Measurements from ENCODE around the gene TMEM164. TPM values are rescaled to one million over a fixed set of nuclear protein-coding genes. Genes with fewer than 3 reads are reported as not detected.

Gene TMEM164
- total and polyA plus RNA-seq, 7 experiments from 2014 or later, result 0.92 to 30.1 (median 17.5) TPM

DNA sequence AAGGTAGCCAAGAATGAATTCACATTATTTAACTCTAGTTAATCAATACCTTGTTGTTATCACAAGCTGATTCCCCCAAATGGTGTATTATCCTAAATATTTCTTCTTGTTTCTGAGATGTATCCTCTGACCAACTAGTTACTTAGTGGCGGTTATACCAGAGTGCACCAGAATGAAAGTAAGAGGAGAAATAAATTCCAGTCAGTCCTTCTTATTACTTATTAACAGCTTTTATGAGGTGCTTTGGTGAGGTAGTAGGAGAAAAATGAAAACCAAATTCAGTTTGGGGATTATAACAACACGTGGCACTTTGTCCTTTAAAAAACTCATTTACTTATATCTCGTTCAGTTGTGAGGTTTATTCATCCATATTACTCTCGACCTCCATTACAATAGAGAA lies 213.1 kb downstream of the TMEM164 start:
- intact Hi-C loops (cut with micrococcal nuclease), result loop anchor here in 1 of 2 donors (2.0 kb wide), 1 partner anchor 21 kb away; no protein-coding TSS in a partner anchor
- CTCF ChIA-PET, result no interaction called here

DNA sequence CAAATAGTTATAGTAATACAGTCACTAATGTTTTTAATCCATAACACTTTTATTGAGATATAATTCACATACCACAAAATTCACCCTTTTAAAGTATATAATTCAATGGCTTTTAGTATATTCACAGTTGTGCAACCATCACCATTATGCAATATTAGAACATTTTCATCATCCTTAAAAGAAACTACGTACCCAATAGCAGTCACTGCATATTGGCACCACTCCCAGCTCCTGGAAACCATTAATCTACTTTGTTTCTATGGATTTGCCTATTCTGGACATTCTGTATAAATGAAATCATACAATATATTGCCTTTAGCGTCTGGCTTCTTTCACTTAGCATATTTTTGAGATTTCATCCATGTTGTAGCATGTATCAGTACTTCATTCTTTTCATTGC lies 215.7 kb downstream of the TMEM164 start:
- intact Hi-C loops (cut with micrococcal nuclease), result no loop called here
- Histone ChIP-seq H3K9me3 (ENCODE audit: control insufficient read depth in 2 of 3, low read length in 3 of 3) (no peaks in the 10 kb centered on the region), H3K27me3 (ENCODE audit: control insufficient read depth in 2 of 2, insufficient read depth in 2 of 2, low read length in 2 of 2) (no peaks in the 10 kb centered on the region), H3K4me1 (ENCODE audit: control insufficient read depth in 2 of 2, insufficient read depth in 2 of 2, low read length in 2 of 2) (peaks cover 2 to 8% of the 10 kb centered on the region in 2 donors), H3K4me3 (ENCODE audit: low read length) (no peak overlapping the region), H3K36me3 (ENCODE audit: control insufficient read depth in 2 of 3, insufficient read depth in 3 of 3, low read length in 3 of 3) (no peaks in the 10 kb centered on the region), H3K27ac (ENCODE audit: low read depth, low read length) (no peak overlapping the region)
- Mint-ChIP-seq H3K4me1 (peaks cover 7 to 45% (median 29%) of the 10 kb centered on the region in 7 donors), H3K27ac (peak overlapping the region in 1 of 9 donors; percentile 45), H3K27me3 (no peaks in the 10 kb centered on the region), H3K4me3 (no peak overlapping the region), H3K36me3 (peaks cover 0 to 11% (median 4%) of the 10 kb centered on the region in 5 donors), H3K9me3 (no peaks in the 10 kb centered on the region)
- ATAC-seq (no peak), DNase-seq (no peak)
- POLR2A ChIA-PET, result interaction anchor here (2.1 kb wide), 1 partner anchor 99 kb away, joined by 4 read pairs; the partner anchor contains the start of gene AMMECR1
- CTCF ChIA-PET, result no interaction called here

More for the DNA sequence above, 213.1 kb downstream of the TMEM164 start:
- H3K36me3 ChIP-seq (ENCODE audit: control insufficient read depth in 2 of 3, insufficient read depth in 3 of 3, low read length in 3 of 3), result no peaks in the 10 kb centered on the region
- H3K4me1 ChIP-seq (ENCODE audit: control insufficient read depth in 2 of 2, insufficient read depth in 2 of 2, low read length in 2 of 2), result peaks cover 0 to 8% of the 10 kb centered on the region in 2 donors
- POLR2A ChIA-PET, result interaction anchor here (1.2 kb wide), 1 partner anchor 101 kb away, joined by 5 read pairs; no protein-coding TSS in a partner anchor
- H3K4me1 Mint-ChIP-seq, result peaks cover 7 to 41% (median 26%) of the 10 kb centered on the region in 7 donors
- H3K27me3 ChIP-seq (ENCODE audit: control insufficient read depth in 2 of 2, insufficient read depth in 2 of 2, low read length in 2 of 2), result no peaks in the 10 kb centered on the region
- H3K27me3 Mint-ChIP-seq, result no peaks in the 10 kb centered on the region
- H3K27ac ChIP-seq (ENCODE audit: low read depth, low read length), result no peak overlapping the region
- H3K4me3 Mint-ChIP-seq, result no peak overlapping the region
- no peak overlapping the region for H3K27ac Mint-ChIP-seq
- H3K9me3 Mint-ChIP-seq, result no peaks in the 10 kb centered on the region
- H3K4me3 ChIP-seq (ENCODE audit: low read length), result no peak overlapping the region
- H3K36me3 Mint-ChIP-seq, result peaks cover 0 to 11% (median 4%) of the 10 kb centered on the region in 5 donors
- ATAC-seq, result no peak
- DNase-seq, result no peak
- H3K9me3 ChIP-seq (ENCODE audit: control insufficient read depth in 2 of 3, low read length in 3 of 3), result no peaks in the 10 kb centered on the region

DNA sequence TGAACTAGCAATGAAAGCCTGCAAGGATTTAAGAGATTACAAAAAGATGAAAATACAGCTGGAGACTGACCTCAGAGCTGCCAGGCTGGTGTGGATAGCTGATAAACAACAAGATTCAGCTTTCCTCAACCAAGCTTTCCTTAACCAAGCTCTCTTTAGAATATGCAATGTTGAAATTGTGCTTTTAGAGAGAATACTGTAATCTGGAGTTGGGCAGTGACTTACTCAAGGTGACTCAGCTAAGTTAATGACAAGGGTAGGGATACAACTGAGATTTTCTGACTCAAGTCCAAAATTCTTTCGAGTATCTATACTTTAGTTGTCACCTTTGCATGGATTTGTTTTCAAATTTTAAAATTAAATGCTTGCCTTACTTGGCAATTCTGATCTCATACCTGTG lies 217.0 kb downstream of the TMEM164 start:
- Histone ChIP-seq H3K27me3 (ENCODE audit: control insufficient read depth in 2 of 2, insufficient read depth in 2 of 2, low read length in 2 of 2) (no peaks in the 10 kb centered on the region), H3K4me3 (ENCODE audit: low read length) (no peak overlapping the region), H3K36me3 (ENCODE audit: control insufficient read depth in 2 of 3, insufficient read depth in 3 of 3, low read length in 3 of 3) (no peaks in the 10 kb centered on the region), H3K4me1 (ENCODE audit: control insufficient read depth in 2 of 2, insufficient read depth in 2 of 2, low read length in 2 of 2) (peaks cover 6 to 8% of the 10 kb centered on the region in 2 donors), H3K27ac (ENCODE audit: low read depth, low read length) (no peak overlapping the region), H3K9me3 (ENCODE audit: control insufficient read depth in 2 of 3, low read length in 3 of 3) (no peaks in the 10 kb centered on the region)
- ATAC-seq (no peak), DNase-seq (no peak)
- POLR2A ChIA-PET, result interaction anchor here (1.8 kb wide), 1 partner anchor 10 kb away, joined by 10 read pairs; no protein-coding TSS in a partner anchor
- CTCF ChIA-PET, result no interaction called here
- Mint-ChIP-seq H3K4me1 (peaks cover 9 to 45% (median 26%) of the 10 kb centered on the region in 7 donors), H3K9me3 (no peaks in the 10 kb centered on the region), H3K36me3 (peaks cover 0 to 11% (median 0%) of the 10 kb centered on the region in 5 donors), H3K27ac (peak overlapping the region in 2 of 9 donors; percentile 10 to 25), H3K27me3 (no peaks in the 10 kb centered on the region), H3K4me3 (no peak overlapping the region)
- intact Hi-C loops (cut with micrococcal nuclease), result loop anchor here in 1 of 2 donors (5.0 kb wide), 1 partner anchor 33 kb away; no protein-coding TSS in a partner anchor

DNA sequence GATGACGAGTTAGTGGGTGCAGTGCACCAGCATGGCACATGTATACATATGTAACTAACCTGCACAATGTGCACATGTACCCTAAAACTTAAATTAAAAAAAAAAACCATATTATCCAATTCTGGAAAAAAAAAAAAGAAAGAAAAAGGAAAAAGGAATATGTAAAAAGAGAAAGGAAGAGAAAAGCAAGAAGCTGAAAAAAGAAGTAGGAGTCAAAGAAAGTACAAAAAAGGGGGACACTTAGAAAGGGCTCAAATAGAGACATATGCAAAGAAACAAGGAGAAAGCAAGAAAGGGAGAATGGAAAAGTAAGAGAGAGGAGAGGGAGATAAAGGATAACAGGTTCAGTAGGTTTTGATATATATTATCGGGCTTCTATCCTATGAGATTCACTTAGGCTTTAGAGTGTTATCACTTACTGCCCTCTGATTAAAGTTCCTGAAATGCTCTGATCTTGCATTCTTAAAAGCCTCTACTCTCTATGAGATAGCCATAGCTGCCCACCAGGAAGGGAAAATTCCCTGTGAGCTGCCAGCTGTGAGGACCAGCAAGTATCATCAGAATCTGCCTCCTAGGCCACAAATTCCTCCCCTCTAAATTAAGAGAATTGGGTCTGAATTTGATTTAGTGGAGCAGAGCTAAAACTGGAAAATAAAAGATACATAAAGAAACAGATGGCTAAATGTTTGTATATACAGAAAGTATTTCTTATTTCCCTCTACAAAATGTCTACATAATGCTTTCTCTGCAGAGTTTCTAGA lies 219.8 kb downstream of the TMEM164 start:
- H3K27ac Mint-ChIP-seq, result peak overlapping the region in 1 of 9 donors; percentile 52

DNA sequence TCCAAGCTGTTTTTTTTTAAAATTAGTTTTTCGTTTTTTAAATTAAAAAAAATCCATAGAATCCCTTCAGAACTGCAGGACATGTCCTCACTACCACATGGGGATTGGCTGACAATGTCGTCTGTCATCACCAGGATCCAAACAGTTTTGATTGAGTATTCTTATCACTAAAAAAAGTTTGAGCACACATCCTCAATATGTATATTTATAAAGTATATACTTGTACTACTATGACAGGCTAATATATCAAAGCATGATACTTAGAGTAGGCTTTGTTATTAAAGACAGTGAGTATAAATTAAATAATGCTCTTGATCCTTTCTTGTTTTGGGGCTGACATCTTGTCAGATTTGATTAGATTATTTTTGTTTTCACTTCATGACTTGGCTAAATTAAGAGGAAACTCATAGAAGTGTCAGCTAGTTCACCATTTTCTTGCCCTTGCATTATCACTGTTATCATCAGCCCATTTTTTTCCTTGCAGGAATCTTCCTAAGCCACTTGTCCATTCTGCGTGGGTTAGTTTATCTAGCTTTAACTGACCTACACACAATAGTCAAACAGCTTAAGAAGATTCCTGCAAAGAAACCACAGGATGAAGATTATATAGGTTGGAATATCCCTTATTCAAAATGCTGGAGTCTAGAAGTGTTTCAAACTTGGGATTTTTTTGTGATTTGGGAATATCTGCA lies 222.2 kb downstream of the TMEM164 start:
- no peaks in the 10 kb centered on the region for H3K36me3 ChIP-seq (ENCODE audit: control insufficient read depth in 2 of 3, insufficient read depth in 3 of 3, low read length in 3 of 3)
- Mint-ChIP-seq H3K27ac (peak overlapping the region in 2 of 9 donors; percentile 19 to 59), H3K9me3 (peaks cover 0 to 2% (median 0%) of the 10 kb centered on the region in 11 donors), H3K36me3 (peaks cover 0 to 4% (median 2%) of the 10 kb centered on the region in 5 donors), H3K27me3 (no peaks in the 10 kb centered on the region), H3K4me3 (no peak overlapping the region), H3K4me1 (peaks cover 7 to 50% (median 24%) of the 10 kb centered on the region in 7 donors)
- peaks cover 6% of the 10 kb centered on the region in 2 donors for H3K4me1 ChIP-seq (ENCODE audit: control insufficient read depth in 2 of 2, insufficient read depth in 2 of 2, low read length in 2 of 2)
- no peak overlapping the region for H3K27ac ChIP-seq (ENCODE audit: low read depth, low read length)
- H3K27me3 ChIP-seq (ENCODE audit: control insufficient read depth in 2 of 2, insufficient read depth in 2 of 2, low read length in 2 of 2), result no peaks in the 10 kb centered on the region
- intact Hi-C loops (cut with micrococcal nuclease), result loop anchor here in 1 of 2 donors (5.0 kb wide), 2 partner anchors 38 to 42 kb away; no protein-coding TSS in a partner anchor
- ATAC-seq (no peak), DNase-seq (no peak)
- H3K4me3 ChIP-seq (ENCODE audit: low read length), result no peak overlapping the region
- no peaks in the 10 kb centered on the region for H3K9me3 ChIP-seq (ENCODE audit: control insufficient read depth in 2 of 3, low read length in 3 of 3)
- ChIA-PET CTCF (no interaction called here), POLR2A (no interaction called here)

More for the DNA sequence above, 219.8 kb downstream of the TMEM164 start:
- CTCF ChIA-PET, result no interaction called here
- Histone ChIP-seq H3K27ac (ENCODE audit: low read depth, low read length) (no peak overlapping the region), H3K9me3 (ENCODE audit: control insufficient read depth in 2 of 3, low read length in 3 of 3) (no peaks in the 10 kb centered on the region), H3K4me3 (ENCODE audit: low read length) (no peak overlapping the region), H3K36me3 (ENCODE audit: control insufficient read depth in 2 of 3, insufficient read depth in 3 of 3, low read length in 3 of 3) (no peaks in the 10 kb centered on the region), H3K4me1 (ENCODE audit: control insufficient read depth in 2 of 2, insufficient read depth in 2 of 2, low read length in 2 of 2) (peaks cover 1 to 6% of the 10 kb centered on the region in 2 donors), H3K27me3 (ENCODE audit: control insufficient read depth in 2 of 2, insufficient read depth in 2 of 2, low read length in 2 of 2) (no peaks in the 10 kb centered on the region)
- H3K4me3 Mint-ChIP-seq, result no peak overlapping the region
- peaks cover 8 to 38% (median 18%) of the 10 kb centered on the region in 7 donors for H3K4me1 Mint-ChIP-seq
- peaks cover 0 to 2% (median 0%) of the 10 kb centered on the region in 11 donors for H3K9me3 Mint-ChIP-seq
- DNase-seq (no peak), ATAC-seq (no peak)
- H3K36me3 Mint-ChIP-seq, result peaks cover 0 to 4% (median 2%) of the 10 kb centered on the region in 5 donors
- POLR2A ChIA-PET, result no interaction called here
- no peaks in the 10 kb centered on the region for H3K27me3 Mint-ChIP-seq
- intact Hi-C loops (cut with micrococcal nuclease), result loop anchor here in 1 of 2 donors (5.0 kb wide), 1 partner anchor 35 kb away; no protein-coding TSS in a partner anchor

DNA sequence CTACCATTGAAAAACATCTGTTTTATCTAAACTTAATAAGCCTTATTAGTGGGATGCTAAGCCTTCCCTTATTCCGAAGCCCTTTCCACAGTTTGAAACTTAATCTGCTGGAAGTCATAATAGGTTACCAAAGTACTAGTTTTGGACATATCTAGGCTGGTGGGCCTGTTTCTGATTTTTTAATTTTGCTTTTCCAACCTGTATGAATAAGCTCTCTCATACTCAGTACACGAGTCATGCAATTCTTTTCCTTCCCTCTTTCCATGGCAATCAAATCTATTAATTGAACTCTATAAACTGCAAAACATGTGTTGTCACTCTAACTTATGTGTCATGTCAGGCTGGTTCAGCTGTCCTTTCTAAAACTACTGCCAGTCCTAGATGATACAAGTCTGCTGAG lies 224.0 kb downstream of the TMEM164 start:
- CTCF ChIA-PET, result no interaction called here
- H3K27ac Mint-ChIP-seq, result peak overlapping the region in 4 of 9 donors; percentile 6 to 90 (median 69)

More for the DNA sequence above, 224.0 kb downstream of the TMEM164 start:
- no peak for ATAC-seq
- no peaks in the 10 kb centered on the region for H3K27me3 ChIP-seq (ENCODE audit: control insufficient read depth in 2 of 2, insufficient read depth in 2 of 2, low read length in 2 of 2)
- Mint-ChIP-seq H3K4me1 (peaks cover 7 to 52% (median 33%) of the 10 kb centered on the region in 7 donors), H3K4me3 (no peak overlapping the region), H3K36me3 (peaks cover 0 to 13% (median 4%) of the 10 kb centered on the region in 5 donors), H3K27me3 (no peaks in the 10 kb centered on the region), H3K9me3 (peaks cover 0 to 18% (median 6%) of the 10 kb centered on the region in 11 donors)
- H3K4me1 ChIP-seq (ENCODE audit: control insufficient read depth in 2 of 2, insufficient read depth in 2 of 2, low read length in 2 of 2), result peaks cover 6% of the 10 kb centered on the region in 2 donors
- H3K4me3 ChIP-seq (ENCODE audit: low read length), result no peak overlapping the region
- DNase-seq, result no peak
- POLR2A ChIA-PET, result interaction anchor here (0.6 to 1.2 kb wide), 2 partner anchors 17 to 87 kb away, joined by 3 read pairs; no protein-coding TSS in a partner anchor
- H3K36me3 ChIP-seq (ENCODE audit: control insufficient read depth in 2 of 3, insufficient read depth in 3 of 3, low read length in 3 of 3), result no peaks in the 10 kb centered on the region
- no peaks in the 10 kb centered on the region for H3K9me3 ChIP-seq (ENCODE audit: control insufficient read depth in 2 of 3, low read length in 3 of 3)
- no peak overlapping the region for H3K27ac ChIP-seq (ENCODE audit: low read depth, low read length)
- intact Hi-C loops (cut with micrococcal nuclease), result loop anchor here in 1 of 2 donors (5.0 kb wide), 1 partner anchor 40 kb away; no protein-coding TSS in a partner anchor

Data from naive thymus-derived CD4-positive, alpha-beta T cell (primary cell).